ENCODE measurements around the gene DLG3.

Gene DLG3

DNA sequence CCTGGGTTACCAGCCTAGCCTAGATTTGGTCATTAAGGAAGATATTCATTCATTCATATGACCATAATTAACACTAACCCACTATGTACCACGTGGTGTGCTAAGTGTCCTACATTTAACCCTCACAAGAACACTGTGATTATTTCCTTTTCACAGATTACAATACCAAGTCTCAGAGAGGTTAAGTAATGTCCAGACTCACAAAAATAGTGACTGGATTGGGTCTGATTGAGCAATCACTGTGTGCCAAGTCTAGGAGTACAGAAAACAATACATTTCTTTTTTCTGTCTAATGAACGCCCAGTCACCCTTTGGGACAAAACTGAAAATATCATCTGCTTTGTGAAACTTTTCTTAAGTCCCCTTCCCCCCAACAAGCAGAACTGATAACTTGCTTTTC lies 7.6 kb upstream of the DLG3 start:
- no peak for DNase-seq (ENCODE audit: low read depth in 3 of 3, low spot score in 1 of 3)

- no peak for DNase-seq (ENCODE audit: low read depth in 3 of 3, low spot score in 1 of 3)
Measured at GRCh38 chrX:70437921-70438665, 6.5 kb upstream of the DLG3 start.

- no peak for DNase-seq (ENCODE audit: low read depth in 3 of 3, low spot score in 1 of 3)
Measured at GRCh38 chrX:70439016-70439415, 5.6 kb upstream of the DLG3 start.

DNA sequence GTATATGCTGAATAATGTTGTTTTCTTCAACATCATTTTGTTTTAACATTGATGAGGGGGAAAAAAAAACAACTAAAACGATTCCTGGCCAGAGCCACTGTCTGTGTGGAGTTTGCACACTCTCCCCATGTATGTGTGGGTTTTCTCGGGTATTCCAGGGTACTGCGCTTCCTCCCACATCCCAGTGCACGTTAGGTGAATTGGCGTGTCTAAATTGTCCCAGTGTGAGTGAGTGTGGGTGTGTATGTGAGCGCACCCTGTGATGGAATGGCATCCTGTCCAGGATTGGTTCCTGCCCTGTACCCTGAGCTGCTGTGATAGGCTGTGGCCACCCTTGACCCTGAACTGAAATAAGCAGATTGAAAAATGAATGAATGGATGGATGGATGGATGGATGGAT lies 2.4 kb upstream of the DLG3 start:
- DNase-seq (ENCODE audit: low read depth in 3 of 3, low spot score in 1 of 3): no peak

DNA sequence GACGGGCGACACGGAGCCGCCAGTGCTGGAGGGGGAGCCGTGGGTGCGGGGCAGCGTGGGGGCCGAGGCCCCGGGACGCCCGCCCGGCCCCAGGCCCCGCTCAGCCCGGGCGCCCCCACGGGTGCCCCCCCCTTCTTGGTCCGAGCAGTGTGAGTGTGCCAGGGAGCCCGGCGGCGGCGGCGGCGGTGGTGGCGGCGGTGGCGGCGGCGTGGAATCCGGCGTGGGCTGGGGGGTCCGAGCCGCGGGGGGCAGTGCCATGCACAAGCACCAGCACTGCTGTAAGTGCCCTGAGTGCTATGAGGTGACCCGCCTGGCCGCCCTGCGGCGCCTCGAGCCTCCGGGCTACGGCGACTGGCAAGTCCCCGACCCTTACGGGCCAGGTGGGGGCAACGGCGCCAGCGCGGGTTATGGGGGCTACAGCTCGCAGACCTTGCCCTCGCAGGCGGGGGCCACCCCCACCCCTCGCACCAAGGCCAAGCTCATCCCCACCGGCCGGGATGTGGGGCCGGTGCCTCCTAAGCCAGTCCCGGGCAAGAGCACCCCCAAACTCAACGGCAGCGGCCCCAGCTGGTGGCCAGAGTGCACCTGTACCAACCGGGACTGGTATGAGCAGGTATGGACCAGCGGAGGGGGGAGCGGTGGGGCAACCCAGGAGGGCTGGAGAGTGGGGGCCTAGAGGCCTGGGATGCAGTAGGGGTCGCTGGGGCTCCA lies 466 bp downstream of the DLG3 start:
- no peak for DNase-seq (ENCODE audit: low read depth in 3 of 3, low spot score in 1 of 3)

- DNase-seq (ENCODE audit: low read depth in 3 of 3, low spot score in 1 of 3): no peak
Measured at GRCh38 chrX:70445951-70446350, 1.3 kb downstream of the DLG3 start.

- DNase-seq (ENCODE audit: low read depth in 3 of 3, low spot score in 1 of 3): no peak
Measured at GRCh38 chrX:70446380-70447350, 2.0 kb downstream of the DLG3 start.

DNA sequence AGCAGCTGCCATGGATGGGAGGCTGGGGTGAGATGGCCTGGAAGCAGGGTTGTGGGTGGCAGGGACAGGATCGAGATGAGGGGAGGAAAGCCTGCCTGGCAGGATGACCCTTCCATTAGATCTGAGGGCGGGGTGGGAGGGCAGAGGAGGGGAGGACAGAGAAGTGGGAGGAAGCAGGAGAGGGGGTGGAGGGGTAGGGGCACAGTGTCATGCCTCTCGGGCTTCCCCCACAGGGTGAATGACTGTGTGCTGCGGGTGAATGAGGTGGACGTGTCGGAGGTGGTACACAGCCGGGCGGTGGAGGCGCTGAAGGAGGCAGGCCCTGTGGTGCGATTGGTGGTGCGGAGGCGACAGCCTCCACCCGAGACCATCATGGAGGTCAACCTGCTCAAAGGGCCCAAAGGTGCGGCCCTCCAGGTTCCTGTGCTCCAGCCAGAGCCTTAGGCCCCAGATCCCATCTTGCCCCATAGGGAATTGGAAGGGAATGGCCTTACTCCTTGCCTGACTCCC lies 4.9 kb downstream of the DLG3 start:
- DNase-seq (ENCODE audit: low read depth in 3 of 3, low spot score in 1 of 3): no peak

GRCh38 chrX:70452143-70452733 lies 7.6 kb downstream of the DLG3 start:
- DNase-seq (ENCODE audit: low read depth in 3 of 3, low spot score in 1 of 3): peak in 1 of 3 donors; percentile 42

DNA sequence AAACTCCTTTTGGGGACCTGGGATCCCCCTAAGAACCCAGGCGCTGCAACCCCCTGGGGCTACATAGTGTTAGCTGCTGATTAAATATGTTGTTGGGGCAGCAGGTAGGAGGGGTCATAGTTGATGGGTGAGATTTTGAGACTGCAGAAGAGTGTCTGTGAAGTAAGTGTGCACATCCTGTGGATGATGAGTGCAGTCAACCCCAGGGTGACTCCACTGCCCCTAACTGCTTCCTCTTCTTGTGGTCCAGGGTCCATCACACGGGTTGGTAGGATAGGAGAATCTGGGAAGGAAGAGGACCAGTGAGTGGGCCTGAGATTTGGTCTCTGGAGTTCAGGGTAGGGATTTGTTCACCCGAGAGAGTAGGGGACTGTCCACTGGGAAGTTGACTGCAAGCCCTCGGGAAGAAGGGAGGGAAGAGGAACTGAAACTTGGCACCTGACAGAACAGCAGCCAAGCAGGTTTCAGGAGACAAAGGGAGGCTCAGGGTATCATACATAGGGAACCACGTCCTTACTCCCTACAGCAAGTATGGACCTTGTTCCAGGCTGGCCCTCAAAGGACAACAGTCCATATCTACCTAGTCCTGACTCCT lies 8.5 kb downstream of the DLG3 start:
- no peak for DNase-seq (ENCODE audit: low read depth in 3 of 3, low spot score in 1 of 3)

DNA sequence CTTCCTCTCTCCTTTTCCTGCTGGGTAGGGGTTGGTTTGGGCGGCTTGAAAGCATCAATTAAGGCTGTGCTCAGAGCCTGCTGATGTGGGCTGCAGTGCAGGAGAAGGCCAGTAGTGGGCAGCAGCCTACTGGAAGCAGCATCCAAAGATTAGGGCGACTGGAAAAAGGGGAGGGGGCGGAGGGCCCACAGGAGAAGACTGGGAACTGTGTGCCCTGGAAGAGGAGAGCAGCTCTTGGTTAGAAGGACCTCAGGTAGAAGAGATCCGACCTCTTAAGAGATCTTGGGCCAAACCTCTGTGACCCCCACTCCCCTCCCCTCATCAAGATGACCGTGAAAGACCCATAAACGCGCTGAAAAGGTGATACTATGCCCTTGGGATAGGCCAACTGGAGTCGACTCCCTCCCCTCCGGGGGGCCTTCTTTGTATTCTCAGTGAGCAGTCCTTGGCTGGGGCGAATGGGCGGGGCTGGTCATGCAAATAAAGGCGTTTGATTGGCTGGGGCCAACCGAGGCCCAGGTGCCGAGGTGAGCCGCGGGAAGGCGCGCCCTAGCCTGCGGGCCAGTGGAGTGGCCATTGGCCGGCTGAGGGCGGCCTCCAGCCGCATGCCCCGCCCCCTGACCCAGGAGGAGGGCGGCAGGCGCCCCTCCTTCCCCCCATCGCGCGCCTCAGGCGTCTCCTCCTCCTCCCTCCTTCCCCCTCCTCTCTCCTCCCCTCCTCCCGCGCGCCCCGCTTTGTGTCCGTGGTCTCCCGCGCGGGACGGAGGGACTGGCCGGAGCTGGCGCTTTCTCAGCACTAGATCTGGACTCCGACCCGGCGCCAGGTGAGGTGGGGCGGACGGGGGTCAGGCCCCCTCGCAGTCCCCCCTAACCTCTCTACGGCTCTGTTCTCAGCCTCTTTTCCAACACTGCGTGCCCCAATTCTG lies 10.1 kb downstream of the DLG3 start:
- DNase-seq (ENCODE audit: low read depth in 3 of 3, low spot score in 1 of 3): peak in 1 of 3 donors; percentile 42

DNA sequence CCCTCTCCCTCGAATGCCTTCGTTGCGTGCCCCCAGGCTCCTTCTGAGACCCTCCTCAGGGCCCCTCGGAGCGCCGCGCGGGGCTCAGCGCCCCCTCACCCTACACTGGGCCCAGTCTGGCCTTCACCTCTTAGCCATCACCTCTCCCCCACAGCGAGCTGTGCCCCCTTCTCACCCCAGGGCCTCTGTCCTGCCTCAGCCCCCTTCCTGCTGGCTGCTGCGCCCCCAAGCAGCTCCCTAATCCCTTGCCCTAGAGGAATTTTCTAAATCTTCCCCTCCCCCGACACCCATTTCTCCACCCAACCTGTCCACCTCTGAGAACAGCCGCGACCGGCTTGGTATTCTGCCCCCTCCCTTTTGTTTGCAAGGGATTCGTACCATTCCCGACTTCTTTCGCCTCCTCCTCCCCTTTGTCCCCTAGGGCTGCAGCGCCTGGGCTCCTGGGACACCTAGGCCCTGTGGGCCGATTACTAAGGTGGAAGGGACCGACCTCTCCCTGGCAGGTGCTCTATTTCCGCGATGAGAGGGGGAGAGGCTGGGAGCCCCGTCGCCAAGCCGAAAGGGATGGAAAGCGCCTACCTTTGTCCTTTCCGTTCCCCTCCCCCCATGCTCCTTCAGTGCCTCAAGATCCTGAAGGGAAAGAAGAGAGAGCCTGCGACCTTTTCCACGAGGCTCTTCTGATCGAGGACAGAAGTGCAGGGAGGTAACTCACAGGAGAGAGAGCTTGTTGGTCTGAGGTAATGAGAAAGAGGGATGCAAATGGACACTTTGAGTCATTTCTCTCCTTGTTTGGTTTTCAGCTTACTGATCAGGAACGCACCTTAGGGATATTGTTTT lies 10.9 kb downstream of the DLG3 start:
- no peak for DNase-seq (ENCODE audit: low read depth in 3 of 3, low spot score in 1 of 3)

- DNase-seq (ENCODE audit: low read depth in 3 of 3, low spot score in 1 of 3): no peak
Measured at GRCh38 chrX:70456256-70456655, 11.6 kb downstream of the DLG3 start.

- DNase-seq (ENCODE audit: low read depth in 3 of 3, low spot score in 1 of 3): no peak
Measured at GRCh38 chrX:70461026-70461425, 16.4 kb downstream of the DLG3 start.

- DNase-seq (ENCODE audit: low read depth in 3 of 3, low spot score in 1 of 3): no peak
Measured at GRCh38 chrX:70464051-70464450, 19.4 kb downstream of the DLG3 start.

- DNase-seq (ENCODE audit: low read depth in 3 of 3, low spot score in 1 of 3): no peak
Measured at GRCh38 chrX:70466968-70467367, 22.3 kb downstream of the DLG3 start.

GRCh38 chrX:70468709-70469108 lies 24.1 kb downstream of the DLG3 start:
- no peak for DNase-seq (ENCODE audit: low read depth in 3 of 3, low spot score in 1 of 3)

DNA sequence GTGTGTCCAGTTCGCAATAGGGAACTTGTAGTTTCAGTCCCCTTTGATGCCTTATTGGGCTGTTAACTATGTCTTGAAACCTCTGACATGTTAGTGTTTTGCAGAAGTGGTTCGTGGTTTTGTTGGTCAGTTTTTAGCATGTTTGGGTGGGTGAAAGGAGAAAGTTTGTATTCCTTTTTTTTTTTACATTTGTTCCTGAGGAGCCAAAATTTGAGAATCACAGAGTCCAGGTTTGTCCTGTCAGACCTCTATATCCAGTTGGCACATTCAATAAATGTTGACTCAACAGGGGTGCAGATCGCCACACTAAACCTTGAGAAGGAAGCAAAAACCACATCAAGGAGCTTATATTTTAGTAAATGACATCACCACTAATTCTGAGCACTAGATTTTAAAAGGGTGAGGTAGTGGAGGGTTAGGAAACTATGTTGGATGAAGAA lies 26.2 kb downstream of the DLG3 start:
- DNase-seq (ENCODE audit: low read depth in 3 of 3, low spot score in 1 of 3): no peak

Measured in stimulated activated CD4-positive, alpha-beta T cell treated with anti-CD3 and anti-CD28 coated beads, TNF-alpha, amount 100 ng/mL, for 1 hour (primary cell).